Gastroesophageal sphincter (tissue), 3 donors: ENCODE data around the gene KRT9.

ENCODE experiments used
- CTCF ChIP-seq, 4 experiments: fragments of 200-600 bp in 2 of 4; fragments of 450-650 bp in 2 of 4; sonication (generic) in 1 of 4; IDR thresholded peaks; one replicate each; pipeline ENCODE4 v1.5.1; 2017 to 2019; ENCODE audit warnings: antibody characterized with exemption in 4 of 4, mild to moderate bottlenecking in 2 of 4, moderate library complexity in 2 of 4
- POLR2A ChIP-seq, 2 donors: fragments of 450-650 bp; IDR thresholded peaks; one replicate each; pipeline ENCODE4 v1.6.1; 2017; ENCODE audit warnings: antibody characterized with exemption in 2 of 2, mild to moderate bottlenecking in 2 of 2, moderate library complexity in 1 of 2
- POLR2AphosphoS5 ChIP-seq: sonication (generic); formaldehyde crosslinking; IDR thresholded peaks from one replicate; pipeline ENCODE4 v1.6.1; 2017; ENCODE audit warnings: antibody characterized with exemption

DNA sequence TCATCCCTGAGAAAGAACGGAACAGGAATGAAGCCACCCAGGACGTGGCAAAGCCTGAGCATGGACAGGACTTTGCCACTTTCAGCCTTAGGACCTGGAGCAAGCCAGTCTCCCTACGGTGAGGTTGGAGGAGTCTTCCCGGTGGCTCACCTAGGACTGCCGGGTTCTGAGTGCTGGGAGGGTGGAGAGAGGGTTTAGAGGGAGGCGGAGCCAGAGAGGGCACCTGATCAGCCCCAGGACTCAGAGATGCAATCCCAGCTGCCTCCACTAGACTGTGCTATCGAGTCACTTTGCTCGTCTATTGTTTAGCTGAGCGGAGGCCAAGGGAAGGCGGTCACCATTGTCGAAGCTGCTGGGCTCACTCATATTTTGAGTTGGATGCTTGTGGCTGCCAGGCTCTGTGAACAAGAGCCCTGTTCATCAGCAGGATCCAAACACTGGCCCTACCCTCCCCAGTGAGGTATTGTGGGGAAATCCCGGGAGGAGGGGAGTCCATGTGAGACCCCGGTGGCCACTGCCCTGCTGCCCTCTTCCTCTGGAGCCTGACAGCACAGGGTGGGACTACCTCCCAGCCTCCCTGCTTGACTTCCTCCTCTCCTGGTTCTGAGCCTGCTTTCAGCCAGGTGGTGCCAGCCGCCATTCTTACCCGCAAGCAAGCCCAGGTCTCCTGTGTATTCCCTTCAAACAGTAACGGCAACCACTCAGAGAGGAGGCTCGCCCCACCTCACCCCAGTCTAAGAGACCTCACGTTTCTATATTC, 7.8 kb upstream of the KRT9 start:
- peak in 3 of 4 experiments; percentile 30 to 58 (median 45) for TF ChIP-seq CTCF (IDR thresholded peaks at IDR 0.05)
- TF ChIP-seq POLR2AphosphoS5, result no peak
- TF ChIP-seq POLR2A (IDR thresholded peaks at IDR 0.05), result no peak
